K562 (cell line): ENCODE results near the gene PA2G4. TPM values are rescaled to one million over a fixed set of nuclear protein-coding genes. Genes with fewer than 3 reads are reported as not detected.

Source experiments
- BACH1 ChIP-seq: fragments of 200-800 bp; sonication (Bioruptor generic); IDR thresholded peaks from 2 replicates; pipeline ENCODE4 v1.6.1; 2016; ENCODE audit warnings: missing genetic modification characterization, missing compliant biosample characterization
- CHD1 ChIP-seq: fragments of 200-600 bp; sonication (generic); IDR thresholded peaks from one replicate; pipeline ENCODE4 v1.6.1; 2012; ENCODE audit warnings: mild to moderate bottlenecking, moderate library complexity, low read length, inconsistent platforms
- CHD2 ChIP-seq: IDR thresholded peaks from 2 replicates; pipeline ENCODE4 v1.6.1; 2011; ENCODE audit warnings: low read depth, low read length
- FOXP1 ChIP-seq: sonication (generic); formaldehyde crosslinking; IDR thresholded peaks from 2 replicates; pipeline ENCODE4 v1.8.0; 2022; ENCODE audit warnings: mild to moderate bottlenecking, missing genetic modification reagents
- SIN3B ChIP-seq: fragments of 450-650 bp; IDR thresholded peaks from 2 replicates; pipeline ENCODE4 v1.6.1; 2017; ENCODE audit warnings: low read depth, mild to moderate bottlenecking, moderate library complexity
- ZNF384 ChIP-seq: IDR thresholded peaks from 2 replicates; pipeline ENCODE4 v1.6.1; 2012; ENCODE audit warnings: low read depth, low read length, improper control_type of control experiment
- polyA plus RNA-seq, 8 experiments: library from polyadenylated mRNA; depleted of rRNA in 4 of 8; stranded (reverse) in 5 of 8; unstranded in 3 of 8; fragments of >200 nt; fragmentation: Nextera tagmentation in 2 of 8; fragmentation: Illumina TruSeq in 1 of 8; extraction: Ambion mirVana in 2 of 8; extraction: Trizol in 1 of 8; gene quantifications; 2 replicates each; pipeline versions ENCODE4 v1.2.1 to v1.2.3, GENCODE V29; 2011 to 2014; ENCODE audit warnings: inconsistent platforms in 1 of 8, missing spikeins in 1 of 8
- total RNA-seq, 7 experiments: library from RNA; depleted of rRNA in 6 of 7; stranded (reverse); fragments of >200 nt in 6 of 7; fragmentation: Illumina TruSeq in 2 of 7; extraction: Trizol in 2 of 7; gene quantifications; 2 replicates each; pipeline versions ENCODE4 v1.2.1 to v1.2.3, GENCODE V29; 2011 to 2021; ENCODE audit warnings: low replicate concordance in 1 of 7
- TF ChIP-seq, protein P1 (sequence below): fragments of 450-650 bp; IDR thresholded peaks from 2 replicates; pipeline ENCODE4 v1.6.1; 2016; ENCODE audit warnings: mild to moderate bottlenecking, moderate library complexity
- TF ChIP-seq, protein P2 (sequence below): fragments of 450-650 bp; IDR thresholded peaks from 2 replicates; pipeline ENCODE4 v1.6.1; 2017; ENCODE audit warnings: antibody characterized with exemption
- TF ChIP-seq, protein P3 (sequence below): sonication (generic); formaldehyde crosslinking; IDR thresholded peaks from 2 replicates; pipeline ENCODE4 v1.8.0; 2022; ENCODE audit warnings: mild to moderate bottlenecking, missing genetic modification reagents

Gene PA2G4
- total and polyA plus RNA-seq, 9 of the 15 experiments (the other 6 are each of a cell fraction or from before 2014, with no cell fraction given), result 230 to 925 (median 638) TPM

DNA sequence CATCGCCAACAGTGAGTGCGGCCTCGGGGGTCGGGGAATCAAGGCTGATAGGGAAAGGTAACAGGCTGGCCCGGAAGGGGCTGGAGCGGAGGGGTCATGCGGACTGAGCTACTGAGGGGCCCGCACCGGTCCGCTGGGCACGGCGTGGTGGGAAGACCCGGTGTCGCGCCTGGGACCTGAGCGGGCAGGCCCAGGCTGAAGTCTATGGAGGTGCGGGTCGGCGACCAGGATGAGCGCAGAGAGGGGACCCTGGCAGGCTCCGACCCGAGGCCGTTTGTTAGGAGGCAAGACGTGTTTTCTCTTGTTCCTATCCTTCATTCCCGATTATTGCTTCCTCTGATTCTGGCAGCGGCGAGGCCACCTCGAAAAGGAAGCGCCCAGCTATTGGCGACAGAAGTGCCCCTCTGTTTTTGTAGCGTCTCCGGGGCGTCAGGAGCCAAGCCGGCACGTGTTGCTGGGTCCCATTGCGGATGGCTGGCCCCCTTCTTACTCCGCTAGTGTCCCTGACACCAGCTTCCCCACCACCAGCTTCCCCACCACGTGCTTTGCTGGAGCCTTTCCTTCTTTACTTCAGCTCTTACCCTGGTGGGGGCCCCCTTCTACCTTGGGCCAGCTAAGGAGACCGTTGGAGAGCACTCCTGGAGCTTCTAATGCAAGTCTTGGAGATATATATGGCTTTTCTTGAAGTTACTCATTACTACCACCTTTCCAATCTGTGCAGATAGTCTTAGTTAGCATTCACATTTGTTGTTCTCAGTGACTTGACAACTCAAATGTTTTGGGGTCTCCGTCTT, 653 bp downstream of the PA2G4 start (continued):
- TF ChIP-seq FOXP1 (CRISPR knock-in tag) (0 out of 2 replicates have a peak, but pooled peaks have one; percentile 3), ZNF384 (no peak), CHD1 (peak; percentile 27), CHD2 (no peak), SIN3B (no peak), BACH1 (tag) (peak; percentile 42; the same call in 1 of the 2 replicates)
- TF ChIP-seq, protein P1, sequence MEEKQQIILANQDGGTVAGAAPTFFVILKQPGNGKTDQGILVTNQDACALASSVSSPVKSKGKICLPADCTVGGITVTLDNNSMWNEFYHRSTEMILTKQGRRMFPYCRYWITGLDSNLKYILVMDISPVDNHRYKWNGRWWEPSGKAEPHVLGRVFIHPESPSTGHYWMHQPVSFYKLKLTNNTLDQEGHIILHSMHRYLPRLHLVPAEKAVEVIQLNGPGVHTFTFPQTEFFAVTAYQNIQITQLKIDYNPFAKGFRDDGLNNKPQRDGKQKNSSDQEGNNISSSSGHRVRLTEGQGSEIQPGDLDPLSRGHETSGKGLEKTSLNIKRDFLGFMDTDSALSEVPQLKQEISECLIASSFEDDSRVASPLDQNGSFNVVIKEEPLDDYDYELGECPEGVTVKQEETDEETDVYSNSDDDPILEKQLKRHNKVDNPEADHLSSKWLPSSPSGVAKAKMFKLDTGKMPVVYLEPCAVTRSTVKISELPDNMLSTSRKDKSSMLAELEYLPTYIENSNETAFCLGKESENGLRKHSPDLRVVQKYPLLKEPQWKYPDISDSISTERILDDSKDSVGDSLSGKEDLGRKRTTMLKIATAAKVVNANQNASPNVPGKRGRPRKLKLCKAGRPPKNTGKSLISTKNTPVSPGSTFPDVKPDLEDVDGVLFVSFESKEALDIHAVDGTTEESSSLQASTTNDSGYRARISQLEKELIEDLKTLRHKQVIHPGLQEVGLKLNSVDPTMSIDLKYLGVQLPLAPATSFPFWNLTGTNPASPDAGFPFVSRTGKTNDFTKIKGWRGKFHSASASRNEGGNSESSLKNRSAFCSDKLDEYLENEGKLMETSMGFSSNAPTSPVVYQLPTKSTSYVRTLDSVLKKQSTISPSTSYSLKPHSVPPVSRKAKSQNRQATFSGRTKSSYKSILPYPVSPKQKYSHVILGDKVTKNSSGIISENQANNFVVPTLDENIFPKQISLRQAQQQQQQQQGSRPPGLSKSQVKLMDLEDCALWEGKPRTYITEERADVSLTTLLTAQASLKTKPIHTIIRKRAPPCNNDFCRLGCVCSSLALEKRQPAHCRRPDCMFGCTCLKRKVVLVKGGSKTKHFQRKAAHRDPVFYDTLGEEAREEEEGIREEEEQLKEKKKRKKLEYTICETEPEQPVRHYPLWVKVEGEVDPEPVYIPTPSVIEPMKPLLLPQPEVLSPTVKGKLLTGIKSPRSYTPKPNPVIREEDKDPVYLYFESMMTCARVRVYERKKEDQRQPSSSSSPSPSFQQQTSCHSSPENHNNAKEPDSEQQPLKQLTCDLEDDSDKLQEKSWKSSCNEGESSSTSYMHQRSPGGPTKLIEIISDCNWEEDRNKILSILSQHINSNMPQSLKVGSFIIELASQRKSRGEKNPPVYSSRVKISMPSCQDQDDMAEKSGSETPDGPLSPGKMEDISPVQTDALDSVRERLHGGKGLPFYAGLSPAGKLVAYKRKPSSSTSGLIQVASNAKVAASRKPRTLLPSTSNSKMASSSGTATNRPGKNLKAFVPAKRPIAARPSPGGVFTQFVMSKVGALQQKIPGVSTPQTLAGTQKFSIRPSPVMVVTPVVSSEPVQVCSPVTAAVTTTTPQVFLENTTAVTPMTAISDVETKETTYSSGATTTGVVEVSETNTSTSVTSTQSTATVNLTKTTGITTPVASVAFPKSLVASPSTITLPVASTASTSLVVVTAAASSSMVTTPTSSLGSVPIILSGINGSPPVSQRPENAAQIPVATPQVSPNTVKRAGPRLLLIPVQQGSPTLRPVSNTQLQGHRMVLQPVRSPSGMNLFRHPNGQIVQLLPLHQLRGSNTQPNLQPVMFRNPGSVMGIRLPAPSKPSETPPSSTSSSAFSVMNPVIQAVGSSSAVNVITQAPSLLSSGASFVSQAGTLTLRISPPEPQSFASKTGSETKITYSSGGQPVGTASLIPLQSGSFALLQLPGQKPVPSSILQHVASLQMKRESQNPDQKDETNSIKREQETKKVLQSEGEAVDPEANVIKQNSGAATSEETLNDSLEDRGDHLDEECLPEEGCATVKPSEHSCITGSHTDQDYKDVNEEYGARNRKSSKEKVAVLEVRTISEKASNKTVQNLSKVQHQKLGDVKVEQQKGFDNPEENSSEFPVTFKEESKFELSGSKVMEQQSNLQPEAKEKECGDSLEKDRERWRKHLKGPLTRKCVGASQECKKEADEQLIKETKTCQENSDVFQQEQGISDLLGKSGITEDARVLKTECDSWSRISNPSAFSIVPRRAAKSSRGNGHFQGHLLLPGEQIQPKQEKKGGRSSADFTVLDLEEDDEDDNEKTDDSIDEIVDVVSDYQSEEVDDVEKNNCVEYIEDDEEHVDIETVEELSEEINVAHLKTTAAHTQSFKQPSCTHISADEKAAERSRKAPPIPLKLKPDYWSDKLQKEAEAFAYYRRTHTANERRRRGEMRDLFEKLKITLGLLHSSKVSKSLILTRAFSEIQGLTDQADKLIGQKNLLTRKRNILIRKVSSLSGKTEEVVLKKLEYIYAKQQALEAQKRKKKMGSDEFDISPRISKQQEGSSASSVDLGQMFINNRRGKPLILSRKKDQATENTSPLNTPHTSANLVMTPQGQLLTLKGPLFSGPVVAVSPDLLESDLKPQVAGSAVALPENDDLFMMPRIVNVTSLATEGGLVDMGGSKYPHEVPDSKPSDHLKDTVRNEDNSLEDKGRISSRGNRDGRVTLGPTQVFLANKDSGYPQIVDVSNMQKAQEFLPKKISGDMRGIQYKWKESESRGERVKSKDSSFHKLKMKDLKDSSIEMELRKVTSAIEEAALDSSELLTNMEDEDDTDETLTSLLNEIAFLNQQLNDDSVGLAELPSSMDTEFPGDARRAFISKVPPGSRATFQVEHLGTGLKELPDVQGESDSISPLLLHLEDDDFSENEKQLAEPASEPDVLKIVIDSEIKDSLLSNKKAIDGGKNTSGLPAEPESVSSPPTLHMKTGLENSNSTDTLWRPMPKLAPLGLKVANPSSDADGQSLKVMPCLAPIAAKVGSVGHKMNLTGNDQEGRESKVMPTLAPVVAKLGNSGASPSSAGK, result peak; percentile 45
- TF ChIP-seq, protein P2, sequence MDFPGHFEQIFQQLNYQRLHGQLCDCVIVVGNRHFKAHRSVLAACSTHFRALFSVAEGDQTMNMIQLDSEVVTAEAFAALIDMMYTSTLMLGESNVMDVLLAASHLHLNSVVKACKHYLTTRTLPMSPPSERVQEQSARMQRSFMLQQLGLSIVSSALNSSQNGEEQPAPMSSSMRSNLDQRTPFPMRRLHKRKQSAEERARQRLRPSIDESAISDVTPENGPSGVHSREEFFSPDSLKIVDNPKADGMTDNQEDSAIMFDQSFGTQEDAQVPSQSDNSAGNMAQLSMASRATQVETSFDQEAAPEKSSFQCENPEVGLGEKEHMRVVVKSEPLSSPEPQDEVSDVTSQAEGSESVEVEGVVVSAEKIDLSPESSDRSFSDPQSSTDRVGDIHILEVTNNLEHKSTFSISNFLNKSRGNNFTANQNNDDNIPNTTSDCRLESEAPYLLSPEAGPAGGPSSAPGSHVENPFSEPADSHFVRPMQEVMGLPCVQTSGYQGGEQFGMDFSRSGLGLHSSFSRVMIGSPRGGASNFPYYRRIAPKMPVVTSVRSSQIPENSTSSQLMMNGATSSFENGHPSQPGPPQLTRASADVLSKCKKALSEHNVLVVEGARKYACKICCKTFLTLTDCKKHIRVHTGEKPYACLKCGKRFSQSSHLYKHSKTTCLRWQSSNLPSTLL, result 0 out of 2 replicates have a peak, but pooled peaks have one; percentile 38
- TF ChIP-seq, protein P3, sequence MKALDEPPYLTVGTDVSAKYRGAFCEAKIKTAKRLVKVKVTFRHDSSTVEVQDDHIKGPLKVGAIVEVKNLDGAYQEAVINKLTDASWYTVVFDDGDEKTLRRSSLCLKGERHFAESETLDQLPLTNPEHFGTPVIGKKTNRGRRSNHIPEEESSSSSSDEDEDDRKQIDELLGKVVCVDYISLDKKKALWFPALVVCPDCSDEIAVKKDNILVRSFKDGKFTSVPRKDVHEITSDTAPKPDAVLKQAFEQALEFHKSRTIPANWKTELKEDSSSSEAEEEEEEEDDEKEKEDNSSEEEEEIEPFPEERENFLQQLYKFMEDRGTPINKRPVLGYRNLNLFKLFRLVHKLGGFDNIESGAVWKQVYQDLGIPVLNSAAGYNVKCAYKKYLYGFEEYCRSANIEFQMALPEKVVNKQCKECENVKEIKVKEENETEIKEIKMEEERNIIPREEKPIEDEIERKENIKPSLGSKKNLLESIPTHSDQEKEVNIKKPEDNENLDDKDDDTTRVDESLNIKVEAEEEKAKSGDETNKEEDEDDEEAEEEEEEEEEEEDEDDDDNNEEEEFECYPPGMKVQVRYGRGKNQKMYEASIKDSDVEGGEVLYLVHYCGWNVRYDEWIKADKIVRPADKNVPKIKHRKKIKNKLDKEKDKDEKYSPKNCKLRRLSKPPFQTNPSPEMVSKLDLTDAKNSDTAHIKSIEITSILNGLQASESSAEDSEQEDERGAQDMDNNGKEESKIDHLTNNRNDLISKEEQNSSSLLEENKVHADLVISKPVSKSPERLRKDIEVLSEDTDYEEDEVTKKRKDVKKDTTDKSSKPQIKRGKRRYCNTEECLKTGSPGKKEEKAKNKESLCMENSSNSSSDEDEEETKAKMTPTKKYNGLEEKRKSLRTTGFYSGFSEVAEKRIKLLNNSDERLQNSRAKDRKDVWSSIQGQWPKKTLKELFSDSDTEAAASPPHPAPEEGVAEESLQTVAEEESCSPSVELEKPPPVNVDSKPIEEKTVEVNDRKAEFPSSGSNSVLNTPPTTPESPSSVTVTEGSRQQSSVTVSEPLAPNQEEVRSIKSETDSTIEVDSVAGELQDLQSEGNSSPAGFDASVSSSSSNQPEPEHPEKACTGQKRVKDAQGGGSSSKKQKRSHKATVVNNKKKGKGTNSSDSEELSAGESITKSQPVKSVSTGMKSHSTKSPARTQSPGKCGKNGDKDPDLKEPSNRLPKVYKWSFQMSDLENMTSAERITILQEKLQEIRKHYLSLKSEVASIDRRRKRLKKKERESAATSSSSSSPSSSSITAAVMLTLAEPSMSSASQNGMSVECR (CRISPR knock-in tag), result peak; percentile 78
